DLD1 (cell line): ENCODE measurements around the gene LY6G5B.

ENCODE experiments used
- in situ Hi-C: cut with HindIII; loops from 2 replicates; pipeline ENCODE4 v1.10.0; 2017; ENCODE audit warnings: low sequenced_read_pairs

Gene LY6G5B

GRCh38 chr6:31669676-31670075 is at the start of gene LY6G5B:
TSS of gene LY6G5B (plus strand) at chr6:31669976. CDS start at chr6:31670951, 975 bp downstream.
- in situ Hi-C loops = no loop called here

- in situ Hi-C loops = no loop called here
These were observed 49.0 kb upstream of the LY6G5B start, which contains the start of gene PRRC2A for GRCh38 chr6:31620586-31621319. TSS of gene PRRC2A (plus strand) at chr6:31620715. CDS start at chr6:31622790, 2,075 bp downstream.

GRCh38 chr6:31621320-31621939 is 48.3 kb upstream of the LY6G5B start:
- in situ Hi-C loops = no loop called here

- in situ Hi-C loops = no loop called here
These were observed 47.8 kb upstream of the LY6G5B start for GRCh38 chr6:31621991-31622390.

- in situ Hi-C loops = no loop called here
These were observed 47.1 kb upstream of the LY6G5B start for GRCh38 chr6:31622684-31623091.

GRCh38 chr6:31624070-31624469 is 45.7 kb upstream of the LY6G5B start:
- in situ Hi-C loops = no loop called here

GRCh38 chr6:31626952-31627351 is 42.8 kb upstream of the LY6G5B start:
- in situ Hi-C loops = no loop called here

- in situ Hi-C loops = no loop called here
These were observed 42.0 kb upstream of the LY6G5B start for GRCh38 chr6:31627690-31628287.

GRCh38 chr6:31629014-31629413 is 40.8 kb upstream of the LY6G5B start:
- in situ Hi-C loops = no loop called here

GRCh38 chr6:31630177-31630934 is 39.4 kb upstream of the LY6G5B start:
- in situ Hi-C loops = no loop called here

- in situ Hi-C loops = no loop called here
These were observed 38.6 kb upstream of the LY6G5B start for GRCh38 chr6:31631209-31631608.

- in situ Hi-C loops = no loop called here
These were observed 38.0 kb upstream of the LY6G5B start for GRCh38 chr6:31631681-31632278.

- in situ Hi-C loops = no loop called here
These were observed 37.4 kb upstream of the LY6G5B start for GRCh38 chr6:31632279-31632946.

GRCh38 chr6:31633447-31633846 is 36.3 kb upstream of the LY6G5B start:
- in situ Hi-C loops = no loop called here

- in situ Hi-C loops = no loop called here
These were observed 35.6 kb upstream of the LY6G5B start for GRCh38 chr6:31634131-31634530.

- in situ Hi-C loops = no loop called here
These were observed 34.7 kb upstream of the LY6G5B start for GRCh38 chr6:31634969-31635575.

GRCh38 chr6:31636698-31637596 is 32.8 kb upstream of the LY6G5B start:
- in situ Hi-C loops = no loop called here

GRCh38 chr6:31639043-31639442 is 30.7 kb upstream of the LY6G5B start:
- in situ Hi-C loops = no loop called here

- in situ Hi-C loops = no loop called here
These were observed 30.3 kb upstream of the LY6G5B start for GRCh38 chr6:31639449-31639861.
